Body of pancreas (tissue), 4 donors: ENCODE measurements around the gene MAPK8.

Experiments used
- CTCF ChIP-seq, 7 experiments: fragments of 450-650 bp in 4 of 7; fragments of 200-600 bp in 3 of 7; sonication (generic) in 3 of 7; IDR thresholded peaks; one replicate each; pipeline ENCODE4 v1.5.1; 2016 to 2019; ENCODE audit warnings: antibody characterized with exemption in 7 of 7
- POLR2A ChIP-seq, 3 donors: fragments of 450-650 bp; IDR thresholded peaks; one replicate each; pipeline ENCODE4 v1.6.1; 2016; ENCODE audit warnings: antibody characterized with exemption in 3 of 3, mild to moderate bottlenecking in 2 of 3

DNA sequence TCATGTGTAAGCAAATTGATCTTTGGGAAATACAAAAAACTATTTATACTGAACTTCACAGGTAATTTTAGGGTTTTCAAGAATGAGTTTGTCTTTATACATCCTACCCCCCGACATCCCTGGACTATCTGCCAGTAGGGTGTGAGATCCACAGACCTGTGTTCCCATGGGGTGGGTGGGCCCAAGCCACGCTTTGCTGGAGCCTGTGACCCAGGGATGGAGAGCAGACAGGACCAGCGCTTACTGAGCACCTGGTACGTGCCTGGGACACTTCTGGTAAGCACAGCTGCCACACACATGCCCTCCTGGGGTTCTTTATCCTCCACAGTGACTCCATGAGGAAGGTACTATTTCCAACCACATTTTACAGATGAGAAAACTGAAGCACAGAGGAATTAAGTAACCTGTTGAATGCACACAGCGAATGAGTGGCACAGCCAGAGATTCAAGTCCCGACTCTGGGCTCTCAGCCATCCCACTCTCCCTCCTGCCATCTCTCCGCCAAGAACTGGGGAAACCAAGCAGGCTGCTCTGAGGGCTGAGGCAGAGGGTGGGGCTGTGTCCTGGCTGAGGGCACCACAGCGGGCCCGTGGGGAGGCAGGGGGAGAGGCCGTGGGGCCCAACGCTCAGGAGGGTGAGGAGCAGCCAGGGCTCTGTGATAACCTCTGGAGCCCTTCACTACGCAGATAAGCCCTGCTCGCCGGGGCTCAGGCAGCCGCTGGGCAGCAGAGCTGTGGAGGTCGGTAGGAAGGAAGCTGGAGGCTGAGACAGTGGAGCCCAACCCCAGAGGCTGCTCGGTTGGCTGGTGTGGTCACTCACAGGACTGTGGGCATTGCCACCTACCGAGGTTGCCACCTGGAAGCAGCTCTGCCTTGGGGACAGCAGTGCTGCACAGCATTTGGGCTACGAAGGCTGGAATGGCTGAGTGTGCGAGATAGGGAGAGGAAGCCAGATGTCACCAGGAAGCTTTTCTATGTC is 174.2 kb downstream of the MAPK8 start:
- no peak for TF ChIP-seq CTCF (IDR thresholded peaks at IDR 0.05)
- no peak for TF ChIP-seq POLR2A (IDR thresholded peaks at IDR 0.05)
